K562 (cell line): ENCODE results near the gene MYO1E.

Experiments used
- ARID3B ChIP-seq: fragments of 250-450 bp; sonication (Bioruptor Pico); IDR thresholded peaks from 2 replicates; pipeline ENCODE4 v1.4.0; 2020; ENCODE audit warnings: borderline replicate concordance
- ATF6 ChIP-seq: sonication (generic); formaldehyde crosslinking; IDR thresholded peaks from 2 replicates; pipeline ENCODE4 v1.4.0; 2020; ENCODE audit warnings: mild to moderate bottlenecking, missing genetic modification reagents
- CCNT2 ChIP-seq: IDR thresholded peaks from 2 replicates; pipeline ENCODE4 v1.6.1; 2011; ENCODE audit warnings: borderline replicate concordance, low read depth, mild to moderate bottlenecking, moderate library complexity, mixed read lengths, low read length; ENCODE audit not compliant: insufficient read length; ENCODE audit errors: extremely low read depth
- CTCF ChIP-seq, 3 experiments: IDR thresholded peaks in 2 of 3; conservative IDR thresholded peaks in 1 of 3; 2 replicates each; pipeline ENCODE4 v1.5.1; 2011 to 2012; ENCODE audit warnings: low read length in 3 of 3, mild to moderate bottlenecking in 3 of 3, control low read depth in 2 of 3, improper control_type of control experiment in 1 of 3, inconsistent platforms in 1 of 3, low read depth in 1 of 3, mixed read lengths in 1 of 3, moderate library complexity in 1 of 3; ENCODE audit not compliant: insufficient read depth in 2 of 3
- ETV6 ChIP-seq, 3 experiments: fragments of 150-350 bp in 1 of 3; sonication (generic) in 1 of 3; formaldehyde crosslinking in 1 of 3; IDR thresholded peaks; 2 replicates each; pipeline versions ENCODE4 v1.6.1 to v1.8.0; 2014 to 2022; ENCODE audit warnings: borderline replicate concordance in 2 of 3, low read depth in 2 of 3, antibody characterized with exemption in 1 of 3, low read length in 1 of 3, mild to moderate bottlenecking in 1 of 3, missing genetic modification reagents in 1 of 3
- GABPB1 ChIP-seq: sonication (generic); formaldehyde crosslinking; IDR thresholded peaks from 2 replicates; pipeline ENCODE4 v1.8.0; 2022; ENCODE audit warnings: mild to moderate bottlenecking, missing genetic modification reagents
- MAZ ChIP-seq, 2 experiments: fragments of 450-650 bp in 1 of 2; sonication (generic) in 1 of 2; formaldehyde crosslinking; IDR thresholded peaks in 1 of 2; conservative IDR thresholded peaks in 1 of 2; 2 replicates each; pipeline versions ENCODE4 v1.4.0 to v1.5.0; 2020; ENCODE audit warnings: mild to moderate bottlenecking in 1 of 2, missing genetic modification reagents in 1 of 2
- MYC ChIP-seq, 2 experiments: fragments of 250-450 bp in 1 of 2; sonication (Bioruptor Pico) in 1 of 2; IDR thresholded peaks; 2 replicates each; pipeline versions ENCODE4 v1.5.1 to v1.6.1; 2012 to 2021; ENCODE audit warnings: low read depth in 2 of 2, borderline replicate concordance in 1 of 2, improper control_type of control experiment in 1 of 2, low read length in 1 of 2, mild to moderate bottlenecking in 1 of 2, moderate library complexity in 1 of 2
- POLR2A ChIP-seq: fragments of 450-650 bp; conservative IDR thresholded peaks from 2 replicates; pipeline ENCODE4 v1.6.1; 2016
- POLR2AphosphoS5 ChIP-seq: IDR thresholded peaks from 2 replicates; pipeline ENCODE4 v1.6.1; 2011; ENCODE audit warnings: mild to moderate bottlenecking, low read depth, low read length, moderate library complexity; ENCODE audit not compliant: control insufficient read depth, insufficient read depth
- RBM14 ChIP-seq: fragments of 200-400 bp; formaldehyde crosslinking; IDR thresholded peaks from 2 replicates; pipeline ENCODE4 v1.6.1; 2018; ENCODE audit warnings: low read depth, mild to moderate bottlenecking, low read length, moderate library complexity, borderline replicate concordance; ENCODE audit not compliant: insufficient read depth
- ZNF274 ChIP-seq: IDR thresholded peaks from 2 replicates; pipeline ENCODE4 v1.6.1; 2011; ENCODE audit warnings: low read depth, mild to moderate bottlenecking, low read length, moderate library complexity, borderline replicate concordance

GRCh38 chr15:59087731-59088130, 284.9 kb downstream of the MYO1E start:
- TF ChIP-seq POLR2A (no peak), MAZ (CRISPR knock-in tag; conservative IDR thresholded peaks at IDR 0.05 in 1 of 2, IDR thresholded peaks at IDR 0.05 in 1 of 2) (no peak), GABPB1 (CRISPR knock-in tag) (no peak), ATF6 (CRISPR knock-in tag) (no peak), RBM14 (no peak), ARID3B (CRISPR knock-in tag) (no peak), CTCF (IDR thresholded peaks at IDR 0.05 in 2 of 3, conservative IDR thresholded peaks at IDR 0.05 in 1 of 3; ENCODE audit: insufficient read depth in 2 of 3, low read depth in 1 of 3, low read length in 3 of 3) (no peak), CCNT2 (no peak), MYC (IDR thresholded peaks at IDR 0.05; ENCODE audit: low read depth, low read length) (no peak), MYC (CRISPR knock-in tag; IDR thresholded peaks at IDR 0.05; ENCODE audit: borderline replicate concordance, low read depth) (no peak), ZNF274 (no peak), ETV6 (IDR thresholded peaks at IDR 0.05; ENCODE audit: borderline replicate concordance in 1 of 2, low read depth in 2 of 2, low read length in 1 of 2) (no peak), ETV6 (CRISPR knock-in tag; IDR thresholded peaks at IDR 0.05; ENCODE audit: borderline replicate concordance) (no peak), POLR2AphosphoS5 (no peak)
